HG03521 (cell line): ENCODE results near the gene C10orf95.

Source experiments
- ATAC-seq: cut with Tn5 transposase; IDR thresholded peaks from one replicate; pipeline ENCODE4 v1.9.1; 2021; ENCODE audit warnings: mild to moderate bottlenecking, moderate library complexity; ENCODE audit not compliant: unreplicated experiment

C10orf95 gene

GRCh38 chr10:102435529-102436233 lies 15.7 kb downstream of the C10orf95 start:
- ATAC-seq, result no peak

GRCh38 chr10:102435133-102435497 lies 16.2 kb downstream of the C10orf95 start:
- ATAC-seq, result no peak

- no peak for ATAC-seq
These were observed 16.8 kb downstream of the C10orf95 start for GRCh38 chr10:102434394-102435132.

GRCh38 chr10:102433619-102434046 lies 17.7 kb downstream of the C10orf95 start:
- no peak for ATAC-seq

- ATAC-seq, result peak; percentile 79
These were observed 19.0 kb downstream of the C10orf95 start, which contains the start of gene CUEDC2 for GRCh38 chr10:102432162-102432950. CUEDC2 (minus strand) TSS chr10:102432574; CDS start chr10:102425188, 7,386 bp downstream.

- ATAC-seq, result no peak
These were observed 19.8 kb downstream of the C10orf95 start for GRCh38 chr10:102431452-102432124.

DNA sequence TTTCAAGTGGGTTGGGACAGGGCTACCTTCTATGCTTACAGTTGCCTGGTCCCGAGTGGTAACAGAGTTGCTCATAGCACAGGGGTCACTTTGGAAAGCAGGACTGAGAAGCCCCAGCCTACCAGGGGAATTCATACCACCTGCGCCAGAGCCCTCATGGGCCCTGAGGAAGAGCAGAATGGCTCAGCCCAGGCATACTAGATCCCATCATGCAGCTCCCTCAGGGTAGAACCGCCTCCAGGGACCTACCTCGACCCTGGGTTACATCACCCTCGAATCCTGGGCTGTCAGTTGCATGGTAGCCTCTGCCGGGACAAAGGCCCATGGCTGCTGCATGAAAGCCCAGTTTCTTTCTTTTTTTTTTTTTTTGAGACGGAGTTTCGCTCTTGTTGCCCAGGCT lies 21.9 kb downstream of the C10orf95 start:
- no peak for ATAC-seq

DNA sequence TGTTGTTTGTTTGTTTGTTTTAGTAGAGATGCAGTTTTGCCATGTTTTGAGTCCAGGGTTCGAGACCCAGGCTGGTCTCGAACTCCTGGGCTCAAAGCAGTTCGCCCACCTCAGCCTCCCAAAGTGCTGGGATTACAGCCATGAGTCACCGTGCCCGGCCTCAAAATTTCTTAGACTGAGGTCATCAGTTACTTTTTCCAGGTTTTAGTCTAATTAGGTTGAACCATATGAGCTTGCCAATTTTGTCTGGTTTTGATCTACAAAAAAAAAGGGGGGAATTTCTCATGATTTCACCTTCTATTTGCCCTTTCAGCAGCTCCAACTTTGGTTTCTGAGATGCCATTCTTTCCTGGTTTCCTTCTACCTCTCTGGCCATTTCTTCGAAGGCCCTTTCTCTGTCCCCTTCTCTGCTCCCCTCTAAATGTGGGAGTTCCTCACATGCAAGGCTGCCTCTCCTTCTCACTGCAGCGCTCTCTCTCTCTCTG lies 24.5 kb downstream of the C10orf95 start:
- no peak for ATAC-seq

DNA sequence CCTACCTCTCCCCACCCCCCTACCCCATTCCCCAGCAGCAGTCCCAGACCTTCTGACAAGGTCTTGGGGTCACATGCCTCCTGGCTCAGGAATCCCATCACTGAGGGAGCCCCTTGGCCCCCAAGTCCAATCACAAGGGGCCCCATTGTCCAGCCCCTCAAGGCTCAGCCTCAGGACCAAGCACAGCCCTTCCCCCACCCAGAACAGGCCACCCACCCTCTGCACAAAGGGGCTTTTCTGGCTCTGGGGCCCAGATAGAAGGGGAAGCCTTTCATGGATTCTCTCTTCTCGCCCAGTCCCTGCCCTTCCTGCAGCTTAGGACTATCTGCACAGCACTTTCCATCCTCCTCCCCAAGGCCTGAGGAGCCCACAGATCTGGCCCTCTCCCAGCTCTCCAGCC lies 25.9 kb downstream of the C10orf95 start:
- ATAC-seq, result no peak

DNA sequence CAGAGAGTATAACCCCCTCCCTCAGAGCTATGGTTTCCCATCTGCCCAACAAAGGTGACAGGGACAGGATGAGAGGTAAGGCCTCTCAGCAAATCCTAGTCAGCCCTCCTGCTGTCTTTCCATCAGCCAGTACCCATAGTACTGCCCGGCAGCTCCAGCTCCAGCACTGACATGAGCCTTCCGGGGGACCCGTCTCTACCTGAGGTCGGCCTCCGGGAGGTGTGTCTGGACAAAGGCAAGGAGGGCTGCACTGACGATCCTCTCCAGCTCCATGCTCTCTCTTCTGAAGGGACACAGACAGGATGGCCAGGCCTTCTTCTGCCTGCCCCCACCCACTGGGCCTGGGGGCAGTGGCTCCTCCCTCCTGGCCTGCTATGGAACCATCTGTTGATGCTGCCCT lies 26.4 kb downstream of the C10orf95 start:
- no peak for ATAC-seq

GRCh38 chr10:102424145-102424544 lies 27.2 kb downstream of the C10orf95 start:
- no peak for ATAC-seq

GRCh38 chr10:102423372-102423968 lies 27.9 kb downstream of the C10orf95 start:
- no peak for ATAC-seq

- no peak for ATAC-seq
These were observed 28.7 kb downstream of the C10orf95 start for GRCh38 chr10:102422545-102423129.

- ATAC-seq, result no peak
These were observed 29.4 kb downstream of the C10orf95 start for GRCh38 chr10:102421757-102422512.

- no peak for ATAC-seq
These were observed 29.9 kb downstream of the C10orf95 start for GRCh38 chr10:102421507-102421756.

- ATAC-seq, result peak; percentile 73
These were observed 30.4 kb downstream of the C10orf95 start, which contains the start of gene FBXL15 for GRCh38 chr10:102420714-102421506. FBXL15 (plus strand) TSS chr10:102420836; CDS start chr10:102421130, 294 bp downstream.

GRCh38 chr10:102420181-102420713 lies 31.1 kb downstream of the C10orf95 start:
- ATAC-seq, result no peak
